ENCODE measurements around the gene POMC. TPM values are rescaled to one million over a fixed set of nuclear protein-coding genes. Genes with fewer than 3 reads are reported as not detected.

Gene POMC
- total and polyA plus RNA-seq, 2 of the 8 experiments (the other 6 are each of a cell fraction or from before 2014, with no cell fraction given): 1.7 to 4.7 TPM

DNA sequence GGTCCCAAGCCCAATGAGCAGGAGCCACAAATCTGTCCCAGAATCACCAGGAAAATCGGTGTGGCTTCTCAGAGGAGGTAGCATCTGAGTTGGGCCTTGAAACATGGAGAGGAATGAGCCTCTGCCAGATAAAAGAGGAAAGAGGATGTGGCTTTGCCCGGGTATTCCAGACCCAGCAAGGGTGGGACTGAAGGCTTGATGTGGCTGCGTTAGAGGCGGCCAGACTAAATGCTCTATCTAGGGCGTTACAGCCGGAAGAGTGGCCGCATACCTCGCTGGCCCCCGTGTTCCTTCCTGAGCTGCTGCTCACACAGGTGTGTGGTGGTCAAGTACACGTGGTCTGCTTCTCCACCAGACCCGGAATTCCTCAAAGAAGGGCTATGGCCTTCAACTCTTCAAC is 33.9 kb upstream of the POMC start (continued):
- TF ChIP-seq PHF8 (conservative IDR thresholded peaks at IDR 0.05; ENCODE audit: low read depth, low read length): no peak
- TF ChIP-seq RAD21 (IDR thresholded peaks at IDR 0.05 in 1 of 2, conservative IDR thresholded peaks at IDR 0.05 in 1 of 2; ENCODE audit: low read depth in 2 of 2, low read length in 2 of 2): no peak
- TF ChIP-seq, protein P1, sequence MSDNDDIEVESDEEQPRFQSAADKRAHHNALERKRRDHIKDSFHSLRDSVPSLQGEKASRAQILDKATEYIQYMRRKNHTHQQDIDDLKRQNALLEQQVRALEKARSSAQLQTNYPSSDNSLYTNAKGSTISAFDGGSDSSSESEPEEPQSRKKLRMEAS (IDR thresholded peaks at IDR 0.05): no peak
